ENCODE data around the gene JMJD1C. TPM values are rescaled to one million over a fixed set of nuclear protein-coding genes. Genes with fewer than 3 reads are reported as not detected.

Gene JMJD1C
- total RNA-seq, 1 experiment from 2014 or later: 66.3 TPM

DNA sequence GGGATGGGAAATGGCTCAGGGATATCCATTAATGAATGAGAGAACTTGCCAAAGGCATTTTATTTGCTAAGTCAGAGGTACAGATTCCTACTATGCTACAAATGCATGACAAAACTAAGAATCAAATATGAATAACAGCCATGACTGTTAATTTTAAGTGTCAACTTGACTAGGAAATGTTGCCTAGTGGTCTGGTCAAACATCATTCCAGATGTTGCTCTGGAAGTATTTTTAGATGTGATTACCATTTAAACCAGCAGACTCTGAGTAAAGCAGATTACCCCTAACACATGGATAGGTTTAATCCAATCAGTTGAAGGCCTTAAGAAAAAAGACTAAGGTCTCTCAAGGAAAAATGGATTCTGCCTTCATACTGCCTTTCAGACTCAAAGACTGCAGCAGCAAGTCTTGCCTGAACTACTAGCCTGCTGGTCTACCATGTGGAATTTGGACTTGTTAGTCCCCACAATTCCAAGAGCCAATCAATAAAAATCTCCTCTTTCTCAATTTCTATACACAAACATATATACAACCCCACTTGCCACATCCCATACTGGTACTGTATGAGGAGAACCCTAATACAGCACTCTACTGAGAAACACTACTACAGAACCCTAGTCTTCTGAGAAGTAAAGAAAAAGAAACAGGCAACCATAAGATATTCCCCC lies 213.5 kb downstream of the JMJD1C start (continued):
- no peak for TF ChIP-seq EZH2phosphoT487 (IDR thresholded peaks at IDR 0.05; ENCODE audit: borderline replicate concordance)
- TF ChIP-seq SIN3A (IDR thresholded peaks at IDR 0.05; ENCODE audit: low read depth): no peak

DNA sequence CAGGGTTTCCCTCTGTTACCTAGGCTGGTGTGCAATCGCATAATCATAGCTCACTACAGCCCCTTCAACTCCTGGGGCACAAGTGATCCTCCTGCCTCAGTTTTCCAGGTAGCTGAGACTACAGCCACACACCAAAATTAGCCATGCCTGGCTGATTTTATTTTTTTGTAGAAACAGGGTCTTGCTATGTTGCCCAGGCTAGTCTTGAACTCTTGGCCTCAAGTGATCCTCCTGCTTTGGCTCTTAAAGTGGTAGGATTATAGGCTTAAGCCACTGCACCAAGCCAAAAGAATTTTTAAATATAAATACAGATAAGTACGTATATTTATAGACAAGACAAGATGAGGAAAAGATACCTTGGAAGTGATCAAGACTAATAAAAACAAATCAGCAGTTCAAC lies 215.7 kb downstream of the JMJD1C start:
- no TSS peak for BruUV-seq (replicated peaks)
- Histone ChIP-seq H3K9me3 (ENCODE audit: control insufficient read depth in 1 of 2, insufficient read depth in 1 of 2, low read depth in 1 of 2, low read length in 2 of 2) (no peaks in the 10 kb centered on the region), H3K27ac (ENCODE audit: low read depth, low read length) (no peak overlapping the region), H3K79me2 (ENCODE audit: insufficient read depth, low read length) (peaks cover 97% of the 10 kb centered on the region), H3K9me2 (ENCODE audit: insufficient read depth) (no peaks in the 10 kb centered on the region), H3K9ac (ENCODE audit: low read length) (no peak overlapping the region), H3K36me3 (ENCODE audit: control insufficient read depth in 1 of 2, insufficient read depth in 2 of 2, low read length in 2 of 2) (no peaks in the 10 kb centered on the region), H3K4me1 (ENCODE audit: control insufficient read depth in 1 of 2, insufficient read depth in 2 of 2, low read length in 2 of 2) (no peaks in the 10 kb centered on the region), H3K4me2 (ENCODE audit: low read length) (no peak overlapping the region), H3K27me3 (ENCODE audit: insufficient read depth, low read length) (no peaks in the 10 kb centered on the region), H4K20me1 (ENCODE audit: insufficient read depth) (no peaks in the 10 kb centered on the region; the same call in 1 of the 2 replicates), H3K4me3 (replicated peaks in 1 of 2; ENCODE audit: low read depth in 1 of 2, low read length in 2 of 2) (no peak overlapping the region), H2AFZ (ENCODE audit: low read depth, low read length, poor library complexity, severe bottlenecking) (no peak overlapping the region)
- ATAC-seq: no peak
- ChIA-PET CTCF (no interaction called here), POLR2A (no interaction called here), RAD21 (ENCODE audit: low non-redundant PET in 1 of 2, low total read pairs in 2 of 2, uncharacterized antibody in 2 of 2, unreplicated experiment in 2 of 2) (no interaction called here)
- no peak for DNase-seq (ENCODE audit: low read depth, low spot score)
- intact Hi-C loops (cut with micrococcal nuclease): no loop called here
- no peak for TF ChIP-seq SIN3A (IDR thresholded peaks at IDR 0.05; ENCODE audit: low read depth)
- no peak for TF ChIP-seq ZNF274 (IDR thresholded peaks at IDR 0.05; ENCODE audit: low read depth, low read length)
- TF ChIP-seq RAD21 (IDR thresholded peaks at IDR 0.05; ENCODE audit: low read depth): no peak
- no peak for TF ChIP-seq SP1 (IDR thresholded peaks at IDR 0.05; ENCODE audit: low read depth)
- no peak for TF ChIP-seq EZH2 (IDR thresholded peaks at IDR 0.05)
- TF ChIP-seq, protein P1, sequence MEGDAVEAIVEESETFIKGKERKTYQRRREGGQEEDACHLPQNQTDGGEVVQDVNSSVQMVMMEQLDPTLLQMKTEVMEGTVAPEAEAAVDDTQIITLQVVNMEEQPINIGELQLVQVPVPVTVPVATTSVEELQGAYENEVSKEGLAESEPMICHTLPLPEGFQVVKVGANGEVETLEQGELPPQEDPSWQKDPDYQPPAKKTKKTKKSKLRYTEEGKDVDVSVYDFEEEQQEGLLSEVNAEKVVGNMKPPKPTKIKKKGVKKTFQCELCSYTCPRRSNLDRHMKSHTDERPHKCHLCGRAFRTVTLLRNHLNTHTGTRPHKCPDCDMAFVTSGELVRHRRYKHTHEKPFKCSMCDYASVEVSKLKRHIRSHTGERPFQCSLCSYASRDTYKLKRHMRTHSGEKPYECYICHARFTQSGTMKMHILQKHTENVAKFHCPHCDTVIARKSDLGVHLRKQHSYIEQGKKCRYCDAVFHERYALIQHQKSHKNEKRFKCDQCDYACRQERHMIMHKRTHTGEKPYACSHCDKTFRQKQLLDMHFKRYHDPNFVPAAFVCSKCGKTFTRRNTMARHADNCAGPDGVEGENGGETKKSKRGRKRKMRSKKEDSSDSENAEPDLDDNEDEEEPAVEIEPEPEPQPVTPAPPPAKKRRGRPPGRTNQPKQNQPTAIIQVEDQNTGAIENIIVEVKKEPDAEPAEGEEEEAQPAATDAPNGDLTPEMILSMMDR (IDR thresholded peaks at IDR 0.05 in 2 of 3, conservative IDR thresholded peaks at IDR 0.05 in 1 of 3; ENCODE audit: borderline replicate concordance in 1 of 3, insufficient read depth in 1 of 3, low read depth in 2 of 3, low read length in 2 of 3): no peak
- TF ChIP-seq, protein P2, sequence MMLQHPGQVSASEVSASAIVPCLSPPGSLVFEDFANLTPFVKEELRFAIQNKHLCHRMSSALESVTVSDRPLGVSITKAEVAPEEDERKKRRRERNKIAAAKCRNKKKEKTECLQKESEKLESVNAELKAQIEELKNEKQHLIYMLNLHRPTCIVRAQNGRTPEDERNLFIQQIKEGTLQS (IDR thresholded peaks at IDR 0.05): no peak
- TF ChIP-seq CEBPB (IDR thresholded peaks at IDR 0.05; ENCODE audit: low read depth): no peak
- TF ChIP-seq TCF7L2 (IDR thresholded peaks at IDR 0.05; ENCODE audit: borderline replicate concordance, extremely low read depth, insufficient read depth, insufficient read length): no peak

All from HCT116 (cell line).